IPS-11a (cell line): Measurements from ENCODE around the gene PPP3R2.
"Not testable (repeated sequence)": the region's sequence is repeated elsewhere in the genome, so short reads cannot be mapped to it uniquely, and the experiment has no call there.

Source experiments
- H3K4me3 ChIP-seq: one replicate; pipeline ENCODE4 v1.5.1; 2013; ENCODE audit warnings: low read depth, low read length, control low read depth

The PPP3R2 gene

DNA sequence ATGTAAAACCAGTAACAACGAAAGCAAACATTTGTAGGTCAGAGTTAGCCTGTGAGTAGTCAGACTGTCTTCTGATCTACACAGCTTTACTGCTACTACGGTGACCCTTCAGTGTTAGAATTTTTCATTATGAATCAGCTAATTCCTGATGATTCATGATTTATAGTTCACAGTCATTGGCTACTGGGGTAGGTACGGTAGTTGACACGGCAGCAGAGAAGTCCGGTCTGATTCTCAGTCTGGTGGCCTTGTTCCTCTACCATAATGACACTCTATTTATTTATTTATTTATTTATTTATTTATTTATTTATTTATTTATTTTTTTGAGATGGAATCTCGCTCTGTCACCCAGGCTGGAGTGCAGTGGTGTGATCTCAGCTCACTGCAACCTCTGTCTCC lies 4.7 kb downstream of the PPP3R2 start:
- H3K4me3 ChIP-seq, result not testable (repeated sequence)

DNA sequence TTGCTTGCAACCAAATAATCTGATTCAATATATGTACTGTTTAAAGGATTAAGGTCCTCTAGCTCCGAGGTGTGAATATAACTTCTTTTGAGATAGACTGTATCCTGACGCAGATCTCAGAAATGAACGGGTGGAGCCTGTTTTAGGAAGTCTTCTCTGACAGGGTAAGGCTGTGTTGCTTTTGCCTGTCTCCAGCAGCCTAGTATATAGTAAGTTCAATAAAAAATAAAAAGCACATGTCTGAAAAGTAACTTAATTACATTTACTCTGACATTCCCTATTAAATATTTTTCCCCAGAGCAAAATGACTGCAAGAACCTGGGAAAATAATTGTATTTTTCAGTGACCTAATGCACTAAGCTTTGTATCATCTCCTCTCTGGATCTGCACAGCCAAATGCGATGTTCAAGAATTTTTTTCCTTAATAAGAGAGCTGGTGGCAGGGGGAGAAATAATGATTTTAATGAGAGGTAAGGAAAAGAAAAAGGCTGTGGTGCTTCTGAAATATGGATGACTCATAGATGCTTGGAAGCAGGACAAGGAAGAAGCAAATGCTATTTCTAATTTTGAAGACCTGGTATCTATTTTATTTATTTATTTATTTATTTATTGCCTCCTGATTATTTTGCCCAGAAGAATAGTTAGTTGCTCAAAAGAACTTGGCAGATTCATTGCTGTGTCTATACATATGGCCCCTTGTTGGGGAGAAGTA lies 7.3 kb downstream of the PPP3R2 start:
- H3K4me3 ChIP-seq, result no peak overlapping the region

DNA sequence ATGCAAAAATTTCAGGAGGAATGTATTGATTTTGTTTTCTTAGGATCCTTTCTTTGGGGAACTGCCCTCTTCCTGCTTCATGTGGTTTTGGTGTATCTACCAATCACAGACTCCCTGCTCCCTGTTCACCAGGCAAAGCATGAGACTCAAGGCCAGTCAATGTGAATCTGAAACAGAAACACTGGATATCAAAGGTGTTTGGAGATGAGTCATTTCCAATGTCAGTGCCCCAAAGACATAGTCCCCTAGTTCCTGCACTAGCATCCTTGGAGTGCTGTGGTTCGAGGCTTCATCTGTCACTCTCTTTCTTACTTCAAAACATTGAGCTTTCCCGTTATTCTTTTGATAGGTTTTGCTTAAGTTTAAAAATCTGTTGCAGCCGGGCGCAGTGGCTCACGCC lies 8.1 kb downstream of the PPP3R2 start:
- H3K4me3 ChIP-seq, result no peak overlapping the region

DNA sequence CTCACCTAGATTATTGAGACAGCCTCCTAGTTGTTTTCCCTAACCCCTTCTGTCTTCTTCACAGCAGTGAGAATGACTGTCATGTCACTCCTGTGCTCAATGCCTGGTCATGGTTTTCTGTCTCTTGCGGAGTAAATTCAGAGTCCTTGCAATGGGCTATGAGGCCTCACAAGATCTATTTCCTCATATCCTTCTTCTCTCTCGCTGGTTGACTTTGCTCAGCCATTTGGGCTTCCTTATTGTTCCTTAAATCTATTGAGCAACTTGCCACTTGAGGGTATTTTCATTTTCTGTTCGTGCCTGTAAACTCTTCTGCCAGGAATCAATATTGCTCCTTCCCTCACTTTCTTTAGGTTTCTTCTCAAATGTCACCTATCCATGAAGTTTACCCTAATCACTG lies 9.0 kb downstream of the PPP3R2 start:
- no peak overlapping the region for H3K4me3 ChIP-seq

DNA sequence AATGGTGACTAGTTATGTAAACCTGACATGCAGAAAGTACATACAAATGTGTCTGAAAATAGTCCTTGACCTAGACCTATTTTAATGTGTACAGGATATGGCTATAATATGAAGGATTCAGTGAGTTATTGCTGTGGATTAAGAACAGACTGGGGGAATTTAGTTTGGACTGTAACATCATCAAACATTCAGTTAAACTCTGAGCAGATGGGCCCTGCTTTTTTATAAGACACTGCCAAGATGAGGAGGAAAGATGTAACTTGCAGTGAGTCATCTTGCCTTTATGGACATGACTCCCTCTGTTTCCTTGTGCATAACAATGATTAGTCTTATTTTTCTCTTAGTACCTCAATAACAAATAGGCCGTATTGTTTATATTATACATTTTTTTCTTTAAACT lies 12.2 kb downstream of the PPP3R2 start:
- H3K4me3 ChIP-seq, result no peak overlapping the region

DNA sequence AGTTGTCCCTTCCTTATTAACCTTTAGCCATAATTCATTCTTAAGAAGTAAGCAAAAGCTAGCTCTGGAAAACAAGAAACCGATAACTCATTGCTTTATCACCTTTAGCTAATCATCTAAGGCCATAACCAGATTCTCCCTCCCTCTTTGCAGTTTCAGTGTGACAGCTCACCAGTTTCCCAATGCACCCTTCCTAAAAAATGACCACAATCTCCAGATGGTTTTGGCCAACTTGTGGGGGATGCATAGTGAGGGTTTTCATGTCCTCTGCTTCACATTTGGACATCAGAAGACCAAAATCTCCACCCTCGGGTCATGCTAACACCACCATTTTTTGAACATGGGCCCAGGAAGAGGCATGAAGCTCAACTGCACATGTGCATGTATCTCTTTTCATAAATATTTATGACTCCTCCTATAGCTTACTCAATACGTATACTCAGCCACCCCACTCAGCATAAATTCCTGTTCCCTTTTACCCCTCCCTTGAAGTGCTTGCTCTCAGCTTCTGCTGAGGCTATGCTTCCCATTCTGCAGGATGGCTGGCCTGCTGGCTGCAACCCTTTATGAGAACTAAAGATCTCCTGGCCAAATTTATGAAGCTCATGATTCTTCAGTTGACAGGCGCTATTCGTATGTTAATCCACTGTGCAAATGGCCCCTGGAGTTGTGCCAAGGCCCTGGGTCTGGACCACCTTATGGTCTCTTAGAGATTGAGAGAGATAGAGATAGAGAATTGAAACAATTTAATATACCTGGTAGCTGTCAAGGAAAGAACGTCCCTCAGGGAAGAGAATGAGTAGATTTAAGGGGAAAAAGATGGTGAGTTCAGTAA lies 14.8 kb downstream of the PPP3R2 start:
- H3K4me3 ChIP-seq, result no peak overlapping the region

DNA sequence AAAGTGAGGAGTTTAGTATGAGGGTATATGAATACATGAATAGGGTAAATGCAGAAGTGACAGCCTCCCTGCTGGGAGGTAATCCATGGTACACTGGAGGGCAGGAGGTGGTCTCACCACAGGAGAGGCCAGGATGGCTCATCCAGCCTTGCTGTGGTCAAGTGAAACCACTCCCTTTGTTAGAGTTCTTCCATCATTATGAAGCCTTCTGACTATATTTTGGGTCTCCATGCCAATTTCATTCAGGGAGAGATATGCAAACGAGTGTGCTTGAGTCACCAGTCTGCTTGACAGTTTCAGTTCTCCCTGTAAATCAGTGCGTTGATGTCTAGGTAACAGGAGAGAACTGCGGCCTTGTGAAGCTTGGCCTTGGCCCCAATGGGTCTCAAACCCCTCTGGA lies 16.4 kb downstream of the PPP3R2 start:
- H3K4me3 ChIP-seq, result no peak overlapping the region

DNA sequence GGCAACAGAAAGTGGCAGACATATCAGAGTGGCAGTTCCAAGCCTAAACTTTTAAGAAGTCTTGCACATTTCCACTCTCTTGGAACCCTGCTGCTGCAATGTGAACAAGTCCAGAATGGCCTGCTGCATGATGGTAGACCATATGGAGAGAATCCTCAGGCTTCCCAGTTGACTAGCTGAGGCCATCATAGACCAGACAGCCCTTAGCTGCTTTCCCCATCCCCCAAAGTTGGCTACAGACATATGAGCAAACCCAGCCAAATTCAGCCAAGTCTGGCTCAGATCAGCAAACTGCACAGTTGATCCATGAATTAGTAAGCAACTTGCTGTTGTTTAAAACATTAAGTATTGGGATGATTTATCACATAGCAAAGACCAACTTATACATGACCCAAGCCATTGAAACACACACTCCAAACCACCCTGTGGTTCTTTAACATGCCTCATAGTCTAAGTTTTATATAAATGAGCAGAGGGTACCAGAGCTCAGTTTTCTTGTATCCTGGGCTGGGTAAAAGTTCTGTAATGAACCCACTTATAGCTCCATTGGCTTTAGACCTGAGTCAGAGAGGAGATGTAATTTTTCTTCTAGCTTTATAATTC lies 19.9 kb downstream of the PPP3R2 start:
- H3K4me3 ChIP-seq, result no peak overlapping the region

DNA sequence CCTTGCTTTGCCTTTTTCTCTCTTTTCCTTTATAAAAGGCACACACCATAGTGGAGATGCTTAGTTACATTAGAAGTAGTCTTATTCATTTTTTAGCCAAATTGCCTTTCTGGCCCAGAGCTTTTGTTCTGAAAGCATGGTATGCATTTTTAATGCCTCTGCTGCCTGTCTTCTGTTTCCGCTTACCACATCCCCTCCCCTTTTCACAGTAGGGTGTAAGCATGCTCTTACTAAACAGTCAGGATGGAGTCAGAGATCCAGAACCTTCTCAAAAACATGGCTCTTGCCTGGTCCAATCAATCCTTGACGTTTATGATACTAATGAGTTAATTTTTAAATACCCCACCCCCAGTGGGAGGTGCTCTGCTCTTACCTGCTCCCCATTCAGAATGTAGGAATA lies 22.5 kb downstream of the PPP3R2 start:
- no peak overlapping the region for H3K4me3 ChIP-seq

DNA sequence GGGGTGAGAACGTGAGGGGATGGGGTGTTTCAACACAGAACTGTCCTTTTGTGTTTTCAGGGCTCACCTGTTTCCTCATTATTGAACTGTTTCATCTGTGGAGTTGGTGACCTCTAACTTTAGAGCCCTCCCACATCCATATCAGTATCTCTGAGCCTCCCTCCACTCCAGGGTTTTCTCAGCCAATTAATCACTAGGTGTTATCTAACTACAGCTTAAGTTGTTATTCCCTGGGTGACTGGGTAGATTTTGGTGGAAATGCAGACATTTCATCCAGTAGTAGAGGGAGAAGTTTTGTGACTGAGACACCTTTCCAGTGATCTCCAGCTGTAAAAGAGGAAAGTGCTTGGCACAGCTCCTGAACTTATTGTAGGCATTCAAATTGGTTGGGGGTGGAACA lies 23.7 kb downstream of the PPP3R2 start:
- no peak overlapping the region for H3K4me3 ChIP-seq

DNA sequence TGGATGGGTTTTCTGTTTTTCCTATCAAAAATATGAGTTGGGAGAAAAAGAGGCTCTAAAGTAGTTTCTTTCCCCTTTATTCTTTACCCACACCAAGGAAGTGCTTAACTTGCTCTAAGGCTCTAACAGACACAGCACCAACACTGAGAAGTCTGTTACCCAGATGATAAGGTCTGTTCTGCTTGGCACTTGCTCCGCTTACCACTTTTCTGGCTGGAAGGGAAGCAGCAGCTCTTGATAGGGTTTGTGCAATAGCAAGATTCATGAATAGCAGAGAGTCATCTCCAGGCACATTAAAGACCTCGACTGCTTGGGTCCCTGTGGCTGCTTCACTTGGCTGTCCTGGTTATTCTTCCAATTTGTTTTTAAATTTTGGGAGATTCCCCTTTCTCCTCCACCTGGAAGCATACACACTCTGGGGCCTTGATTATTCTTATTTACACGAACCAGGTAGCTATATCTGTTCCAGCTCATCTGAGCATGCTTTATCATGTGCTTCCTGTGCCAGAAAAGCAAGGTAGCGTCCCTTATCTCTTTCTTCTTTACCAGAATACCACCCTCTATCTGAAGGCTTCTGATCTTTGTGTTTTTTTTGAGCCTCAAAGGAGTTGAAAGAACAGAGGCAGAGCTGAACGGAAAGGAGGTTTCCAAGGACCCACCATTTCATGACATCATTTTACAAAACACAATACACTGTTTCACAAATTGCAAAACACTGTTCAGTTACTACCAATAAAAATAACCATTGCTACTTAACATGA lies 24.8 kb downstream of the PPP3R2 start:
- H3K4me3 ChIP-seq, result no peak overlapping the region

DNA sequence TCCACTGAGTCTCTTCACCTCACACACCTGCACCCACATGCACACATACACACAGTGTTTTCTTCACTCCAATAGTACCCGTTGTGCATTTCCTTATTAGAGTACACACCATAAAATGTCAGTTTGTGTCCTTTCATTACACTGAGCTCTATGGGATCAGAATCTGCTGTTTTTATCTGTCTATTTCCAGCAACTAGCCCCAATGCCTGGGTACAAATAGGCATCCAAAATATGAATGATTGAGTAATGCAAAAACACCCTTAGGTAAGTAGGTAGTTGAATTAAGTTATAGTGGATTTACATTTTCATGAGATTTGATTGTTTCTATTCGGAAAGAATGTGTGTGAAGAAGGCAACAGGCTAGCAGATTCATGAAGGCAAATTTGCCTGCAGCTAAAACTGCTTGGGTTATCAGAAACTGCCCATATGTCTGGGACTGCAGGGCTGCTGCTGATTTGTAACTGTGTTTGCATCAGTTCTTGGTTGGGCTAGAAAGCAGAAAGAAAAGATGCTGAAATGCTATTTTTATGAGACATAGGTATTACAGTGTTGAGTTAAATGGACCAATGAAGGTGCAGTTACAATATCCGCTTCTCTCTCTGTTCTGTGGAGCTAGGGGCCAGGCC lies 26.9 kb downstream of the PPP3R2 start:
- H3K4me3 ChIP-seq, result no peak overlapping the region

DNA sequence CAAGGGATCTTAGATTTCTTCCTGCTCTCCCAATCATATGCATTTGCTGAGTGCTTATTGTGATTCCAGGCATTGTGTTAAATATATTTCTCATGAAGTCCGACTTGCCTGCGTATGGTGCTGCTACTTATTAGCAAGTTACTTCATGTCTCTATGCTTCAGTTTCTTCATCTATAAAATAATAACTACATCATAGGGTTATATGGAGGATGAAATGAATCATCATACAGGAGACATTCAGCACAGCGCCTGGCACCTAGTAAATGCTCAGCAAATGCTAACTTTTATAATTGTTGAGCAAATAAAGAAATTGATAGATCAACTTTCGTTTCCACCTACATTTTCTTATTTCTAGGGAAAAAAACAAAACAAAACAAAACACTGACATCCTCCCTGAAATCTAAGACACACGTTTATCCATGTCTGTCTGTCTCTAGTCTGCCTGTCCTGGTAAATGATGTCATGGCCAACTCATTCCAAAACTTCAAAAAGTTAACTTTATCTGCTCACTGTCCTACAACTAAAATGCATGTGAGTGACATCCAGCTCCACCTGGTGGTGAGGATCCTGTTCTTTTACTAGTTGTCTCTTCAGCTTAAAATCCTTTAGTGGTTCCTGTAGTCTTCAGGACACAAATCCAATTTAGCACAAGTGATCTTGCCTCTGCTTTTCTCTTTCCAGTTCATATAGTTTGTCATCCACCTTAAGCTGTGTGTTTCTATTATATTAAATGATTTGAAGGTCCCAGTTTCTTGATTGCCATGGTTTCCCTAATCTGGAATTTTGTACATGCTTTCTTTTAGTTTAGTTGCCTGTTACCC lies 27.7 kb downstream of the PPP3R2 start:
- no peak overlapping the region for H3K4me3 ChIP-seq

DNA sequence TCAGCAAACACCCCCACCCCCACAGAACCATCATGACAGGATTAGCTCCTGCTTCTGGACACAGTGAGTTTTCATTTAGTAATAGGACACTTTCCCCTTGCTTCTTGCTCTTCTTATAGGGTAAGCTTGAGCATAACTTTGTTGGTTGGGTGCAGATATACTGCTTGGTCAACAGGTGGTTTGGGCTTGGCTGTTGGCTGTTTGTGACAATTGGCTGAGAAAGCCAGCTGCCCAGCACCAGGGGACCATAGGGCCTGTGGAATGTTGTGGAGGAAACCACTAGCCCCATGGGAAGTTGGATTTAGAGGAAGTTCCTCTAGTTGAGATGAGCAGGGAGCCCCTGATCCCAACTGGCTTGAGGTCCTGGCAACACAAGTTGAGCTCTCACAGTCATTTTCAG lies 30.5 kb downstream of the PPP3R2 start:
- H3K4me3 ChIP-seq, result no peak overlapping the region

DNA sequence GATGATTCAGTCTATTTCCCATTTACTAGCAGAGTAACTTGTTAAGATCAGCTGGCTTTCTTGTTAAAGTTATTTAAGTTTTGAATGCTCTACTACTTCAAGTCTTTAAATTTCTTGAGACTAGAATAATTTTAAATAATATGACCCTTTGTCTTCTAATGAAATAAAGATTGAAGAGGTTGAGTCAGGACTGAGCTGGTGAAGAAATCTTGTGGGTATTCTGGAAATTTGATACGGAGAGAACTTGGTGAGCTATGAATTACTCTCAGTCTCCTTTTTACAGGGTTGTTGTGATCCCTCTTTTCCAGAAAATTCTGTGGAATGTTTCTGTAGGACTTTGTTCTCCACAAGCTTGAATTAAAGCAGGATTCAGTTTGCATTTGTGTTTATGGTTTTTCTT lies 31.8 kb downstream of the PPP3R2 start:
- H3K4me3 ChIP-seq, result no peak overlapping the region

DNA sequence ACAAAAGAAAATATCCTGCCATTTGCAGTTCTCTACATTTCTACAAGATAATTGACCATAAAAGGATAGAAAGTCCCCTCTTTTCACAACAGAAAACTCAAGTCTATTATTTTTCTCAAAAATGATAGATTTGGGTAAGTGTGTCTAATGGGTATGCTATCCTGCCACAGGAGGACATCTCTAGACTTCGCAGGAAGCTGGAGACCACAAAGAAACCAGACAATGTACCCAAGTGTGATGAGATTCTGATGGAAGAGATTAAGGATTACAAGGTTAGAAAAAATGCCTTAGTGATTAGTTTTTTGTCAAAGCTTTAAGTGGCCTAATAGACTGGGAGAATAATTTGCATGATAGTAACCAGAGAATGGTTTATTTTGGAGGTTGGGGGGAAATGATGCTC lies 33.0 kb downstream of the PPP3R2 start:
- H3K4me3 ChIP-seq, result no peak overlapping the region

DNA sequence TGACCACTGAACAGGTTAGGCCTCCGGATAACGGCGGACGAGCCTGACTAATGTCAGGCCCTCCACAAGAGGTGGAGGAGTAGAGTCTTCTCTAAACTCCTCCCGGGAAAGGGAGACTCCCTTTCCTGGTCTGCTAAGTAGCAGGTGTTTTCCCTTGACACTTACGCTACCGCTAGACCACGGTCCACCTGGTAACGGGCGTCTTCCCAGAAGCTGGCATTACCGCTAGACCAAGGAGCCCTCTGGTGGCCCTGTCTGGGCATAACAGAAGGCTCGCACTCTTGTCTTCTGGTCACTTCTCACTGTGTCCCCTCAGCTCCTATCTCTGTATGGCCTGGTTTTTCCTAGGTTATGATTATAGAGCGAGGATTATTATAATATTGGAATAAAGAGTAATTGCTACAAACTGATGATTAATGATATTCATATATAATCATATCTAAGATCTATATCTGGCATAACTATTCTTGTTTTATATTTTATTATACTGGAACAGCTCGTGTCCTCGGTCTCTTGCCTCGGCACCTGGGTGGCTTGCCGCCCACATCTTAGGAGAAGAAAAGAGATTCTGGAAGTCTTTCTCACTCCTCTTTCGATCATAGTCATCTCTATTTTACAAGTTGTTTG lies 45.2 kb downstream of the PPP3R2 start:
- H3K4me3 ChIP-seq, result not testable (repeated sequence)

DNA sequence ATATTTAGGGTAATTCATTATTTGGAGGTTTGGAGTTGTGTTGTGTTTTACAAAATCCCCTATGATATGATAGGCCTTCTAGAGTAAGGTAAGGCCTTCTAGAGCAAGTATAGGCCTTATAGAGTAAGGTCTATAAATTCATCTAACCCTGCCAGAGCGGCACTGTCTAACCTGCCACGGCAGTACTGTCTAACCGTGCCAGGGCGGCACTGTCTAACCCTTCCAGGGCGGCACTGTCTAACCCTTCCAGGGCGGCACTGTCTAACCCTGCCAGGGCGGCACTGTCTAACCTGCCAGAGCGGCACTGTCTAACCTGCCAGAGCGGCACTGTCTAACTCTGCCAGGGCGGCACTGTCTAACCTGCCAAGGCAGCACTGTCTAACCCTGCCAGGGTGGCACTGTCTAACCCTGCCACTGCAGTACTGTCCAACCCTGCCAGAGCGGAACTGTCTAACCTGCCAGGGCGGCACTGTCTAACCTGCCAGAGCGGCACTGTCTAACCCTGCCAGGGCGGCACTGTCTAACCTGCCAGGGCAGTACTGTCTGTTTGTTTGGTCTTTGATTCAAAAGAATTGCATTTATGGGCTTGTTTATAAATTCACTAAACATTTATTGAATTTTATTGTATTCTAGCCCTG lies 51.6 kb downstream of the PPP3R2 start:
- H3K4me3 ChIP-seq, result no peak overlapping the region
